WTC11 (cell line): Measurements from ENCODE around the gene SKAP1.

Experiments used
- CTCF ChIP-seq: fragments of 200-600 bp; IDR thresholded peaks from 2 replicates; pipeline ENCODE4 v1.8.0; 2022; ENCODE audit warnings: antibody characterized with exemption
- E2F4 ChIP-seq: sonication (generic); formaldehyde crosslinking; IDR thresholded peaks from 2 replicates; pipeline ENCODE4 v1.8.1; 2022; ENCODE audit warnings: low read depth, mild to moderate bottlenecking, moderate library complexity, missing genetic modification reagents, borderline replicate concordance
- USF1 ChIP-seq: sonication (generic); formaldehyde crosslinking; IDR thresholded peaks from 2 replicates; pipeline ENCODE4 v1.8.0; 2022; ENCODE audit warnings: mild to moderate bottlenecking, missing genetic modification reagents
- ZNF532 ChIP-seq: fragments of 250-450 bp; sonication (Bioruptor Pico); IDR thresholded peaks from 2 replicates; pipeline ENCODE4 v1.9.0; 2021; ENCODE audit warnings: mild to moderate bottlenecking, borderline replicate concordance

DNA sequence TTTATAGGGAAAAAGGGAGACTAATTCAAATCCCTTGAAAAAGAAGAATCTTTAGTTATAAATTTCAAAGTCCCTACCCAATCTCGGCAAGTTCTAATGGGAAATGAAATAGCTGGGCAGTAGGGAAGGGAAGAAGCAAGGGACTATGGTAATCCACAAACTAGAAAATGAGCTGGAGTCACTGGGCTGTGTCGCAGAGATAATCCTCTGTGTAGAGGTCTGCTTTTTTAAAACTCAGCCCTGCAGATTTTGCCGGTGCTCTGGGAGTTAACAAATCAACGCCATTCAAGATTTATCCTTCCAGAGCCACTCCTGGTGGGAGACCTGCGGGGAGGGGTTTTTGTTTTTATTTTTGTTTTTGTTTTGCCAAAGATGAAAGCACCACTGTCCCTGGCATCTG lies 301.6 kb downstream of the SKAP1 start:
- no peak for TF ChIP-seq CTCF
- no peak for TF ChIP-seq ZNF532
- no peak for TF ChIP-seq USF1 (CRISPR knock-in tag)
- no peak for TF ChIP-seq E2F4
